ENCODE measurements around the gene PFKP. TPM values are rescaled to one million over a fixed set of nuclear protein-coding genes. Genes with fewer than 3 reads are reported as not detected.

The PFKP gene
- total RNA-seq, 1 experiment from 2014 or later = 140 TPM

DNA sequence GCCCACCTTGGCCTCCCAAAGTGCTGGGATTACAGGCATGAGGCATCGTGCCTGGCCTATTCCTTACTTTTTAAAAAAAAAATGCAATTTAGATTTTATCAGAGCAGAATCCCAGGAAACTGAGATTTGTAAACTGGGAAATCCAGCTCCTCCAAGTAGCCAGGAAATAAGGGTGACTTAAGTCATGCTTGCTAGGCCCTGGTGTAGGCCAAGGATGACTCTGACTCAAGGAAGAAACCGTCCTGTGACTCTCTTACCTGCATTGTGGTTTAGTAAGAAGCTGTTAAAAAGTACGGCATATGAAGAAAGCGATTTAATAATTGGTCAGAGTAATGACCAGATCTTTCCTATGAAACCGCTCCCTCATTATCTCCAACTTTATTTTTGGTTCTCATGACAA lies 10.2 kb downstream of the PFKP start:
- intact Hi-C loops (cut with micrococcal nuclease) = no loop called here
- peaks cover 9% of the 10 kb centered on the region; the same call in 1 of the 2 replicates for H4K20me1 ChIP-seq (ENCODE audit: low read length)
- DNase-seq (peak; percentile 33), ATAC-seq (no peak)
- no peaks in the 10 kb centered on the region for H3K9me2 ChIP-seq (replicated peaks; ENCODE audit: low read length)
- TF ChIP-seq EZH2 (IDR thresholded peaks at IDR 0.05; ENCODE audit: low read length, unreplicated experiment) = no peak
- no peak for TF ChIP-seq EZH2phosphoT487 (IDR thresholded peaks at IDR 0.05; ENCODE audit: borderline replicate concordance, low read length)
- TF ChIP-seq, protein P1, sequence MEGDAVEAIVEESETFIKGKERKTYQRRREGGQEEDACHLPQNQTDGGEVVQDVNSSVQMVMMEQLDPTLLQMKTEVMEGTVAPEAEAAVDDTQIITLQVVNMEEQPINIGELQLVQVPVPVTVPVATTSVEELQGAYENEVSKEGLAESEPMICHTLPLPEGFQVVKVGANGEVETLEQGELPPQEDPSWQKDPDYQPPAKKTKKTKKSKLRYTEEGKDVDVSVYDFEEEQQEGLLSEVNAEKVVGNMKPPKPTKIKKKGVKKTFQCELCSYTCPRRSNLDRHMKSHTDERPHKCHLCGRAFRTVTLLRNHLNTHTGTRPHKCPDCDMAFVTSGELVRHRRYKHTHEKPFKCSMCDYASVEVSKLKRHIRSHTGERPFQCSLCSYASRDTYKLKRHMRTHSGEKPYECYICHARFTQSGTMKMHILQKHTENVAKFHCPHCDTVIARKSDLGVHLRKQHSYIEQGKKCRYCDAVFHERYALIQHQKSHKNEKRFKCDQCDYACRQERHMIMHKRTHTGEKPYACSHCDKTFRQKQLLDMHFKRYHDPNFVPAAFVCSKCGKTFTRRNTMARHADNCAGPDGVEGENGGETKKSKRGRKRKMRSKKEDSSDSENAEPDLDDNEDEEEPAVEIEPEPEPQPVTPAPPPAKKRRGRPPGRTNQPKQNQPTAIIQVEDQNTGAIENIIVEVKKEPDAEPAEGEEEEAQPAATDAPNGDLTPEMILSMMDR (conservative IDR thresholded peaks at IDR 0.05; ENCODE audit: low read depth, low read length) = no peak
- peak overlapping the region; percentile 44 for H3K4me2 ChIP-seq (ENCODE audit: low read length)
- POLR2A ChIA-PET (ENCODE audit: unreplicated experiment) = interaction anchor here (0.7 kb wide), 1 partner anchor 57 kb away, joined by 4 read pairs; no protein-coding TSS in a partner anchor
- H3K9ac ChIP-seq (ENCODE audit: low read length) = no peak overlapping the region
- CTCF ChIA-PET = no interaction called here
- H3K27me3 ChIP-seq (ENCODE audit: low read length) = no peaks in the 10 kb centered on the region
- H3F3A ChIP-seq (ENCODE audit: low read length, unreplicated experiment) = no peaks in the 10 kb centered on the region
- H2AFZ ChIP-seq (ENCODE audit: low read length) = no peak overlapping the region
- no peak overlapping the region for H3K4me3 ChIP-seq (ENCODE audit: low read length)
- H3K4me1 ChIP-seq (ENCODE audit: insufficient read depth, low read length) = peaks cover 38% of the 10 kb centered on the region
- H3K9me3 ChIP-seq (ENCODE audit: low read length) = no peaks in the 10 kb centered on the region
- H3K36me3 ChIP-seq (ENCODE audit: low read depth, low read length) = no peaks in the 10 kb centered on the region
- no TSS peak for BruUV-seq (replicated peaks)
- peak overlapping the region; percentile 62 for H3K27ac ChIP-seq (ENCODE audit: low read length)
- peaks cover 66% of the 10 kb centered on the region for H3K79me2 ChIP-seq (ENCODE audit: low read length)

DNA sequence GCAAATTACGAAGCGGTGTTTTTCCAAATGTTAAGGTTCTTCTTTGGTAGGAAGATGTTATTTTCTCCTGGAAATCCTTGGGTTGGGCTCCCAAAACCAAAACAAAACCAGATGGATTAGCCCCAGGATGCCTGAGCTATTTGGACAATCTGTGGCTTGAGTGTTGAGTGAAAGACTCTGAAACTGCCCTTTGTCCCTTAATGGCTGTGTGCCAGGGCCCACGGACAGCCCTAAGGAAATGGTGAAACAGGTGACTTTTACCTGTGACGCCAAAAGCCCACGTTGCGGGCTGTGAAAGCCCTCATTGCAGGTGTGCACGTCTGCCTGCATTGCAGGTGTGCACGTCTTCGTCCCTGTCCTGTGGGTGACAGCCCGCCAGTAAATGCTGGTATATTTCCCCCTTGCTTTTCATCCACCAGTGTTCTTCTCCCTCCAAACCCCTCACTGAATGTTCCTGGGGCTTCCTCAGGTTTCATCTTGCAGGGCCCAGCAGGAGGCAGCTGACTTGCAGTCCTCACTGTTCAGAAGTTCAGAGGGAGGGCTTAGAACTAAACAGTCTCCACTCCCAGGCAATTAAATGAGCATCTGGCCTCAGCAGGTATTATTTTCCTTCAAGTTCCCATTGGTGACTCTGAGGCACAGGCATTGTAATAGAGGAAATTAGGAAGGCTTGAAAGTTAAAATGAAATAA lies 10.7 kb downstream of the PFKP start:
- H3K4me1 ChIP-seq (ENCODE audit: insufficient read depth, low read length) = peaks cover 38% of the 10 kb centered on the region

More for the DNA sequence above, 10.7 kb downstream of the PFKP start:
- Histone ChIP-seq H3K9me2 (replicated peaks; ENCODE audit: low read length) (no peaks in the 10 kb centered on the region), H2AFZ (ENCODE audit: low read length) (no peak overlapping the region), H3F3A (ENCODE audit: low read length, unreplicated experiment) (no peaks in the 10 kb centered on the region), H3K9ac (ENCODE audit: low read length) (no peak overlapping the region), H4K20me1 (ENCODE audit: low read length) (peaks cover 7% of the 10 kb centered on the region; the same call in 1 of the 2 replicates), H3K4me3 (ENCODE audit: low read length) (no peak overlapping the region), H3K27ac (ENCODE audit: low read length) (peak overlapping the region; percentile 62), H3K79me2 (ENCODE audit: low read length) (peaks cover 66% of the 10 kb centered on the region), H3K9me3 (ENCODE audit: low read length) (no peaks in the 10 kb centered on the region), H3K36me3 (ENCODE audit: low read depth, low read length) (no peaks in the 10 kb centered on the region), H3K4me2 (ENCODE audit: low read length) (peak overlapping the region; percentile 44), H3K27me3 (ENCODE audit: low read length) (no peaks in the 10 kb centered on the region)
- ATAC-seq = no peak
- BruUV-seq (replicated peaks) = no TSS peak
- intact Hi-C loops (cut with micrococcal nuclease) = no loop called here
- ChIA-PET POLR2A (ENCODE audit: unreplicated experiment) (interaction anchor here (0.7 kb wide), 1 partner anchor 56 kb away, joined by 4 read pairs; no protein-coding TSS in a partner anchor), CTCF (no interaction called here)
- DNase-seq = no peak
- TF ChIP-seq EZH2phosphoT487 (IDR thresholded peaks at IDR 0.05; ENCODE audit: borderline replicate concordance, low read length) (no peak), EZH2 (IDR thresholded peaks at IDR 0.05; ENCODE audit: low read length, unreplicated experiment) (no peak)
- TF ChIP-seq, protein P1 (conservative IDR thresholded peaks at IDR 0.05; ENCODE audit: low read depth, low read length) = no peak
